GM12865 (cell line): ENCODE results near the gene GSTM3.
"Not testable (repeated sequence)": the region's sequence is repeated elsewhere in the genome, so short reads cannot be mapped to it uniquely, and the experiment has no call there.

Experiments used
- DNase-seq: peaks from one replicate; pipeline ENCODE4 v3.0.0; 2010; ENCODE audit warnings: low read depth
- H3K4me3 ChIP-seq: 2 replicates; pipeline ENCODE4 v1.5.1; 2011; ENCODE audit warnings: mild to moderate bottlenecking, low read depth, low read length, control low read depth
- TF ChIP-seq, protein P1 (sequence below): IDR thresholded peaks from 2 replicates; pipeline ENCODE4 v1.5.1; 2011; ENCODE audit warnings: low read length, control low read depth, low read depth, inconsistent platforms; ENCODE audit not compliant: insufficient read depth; ENCODE audit errors: missing control alignments

GSTM3 gene

DNA sequence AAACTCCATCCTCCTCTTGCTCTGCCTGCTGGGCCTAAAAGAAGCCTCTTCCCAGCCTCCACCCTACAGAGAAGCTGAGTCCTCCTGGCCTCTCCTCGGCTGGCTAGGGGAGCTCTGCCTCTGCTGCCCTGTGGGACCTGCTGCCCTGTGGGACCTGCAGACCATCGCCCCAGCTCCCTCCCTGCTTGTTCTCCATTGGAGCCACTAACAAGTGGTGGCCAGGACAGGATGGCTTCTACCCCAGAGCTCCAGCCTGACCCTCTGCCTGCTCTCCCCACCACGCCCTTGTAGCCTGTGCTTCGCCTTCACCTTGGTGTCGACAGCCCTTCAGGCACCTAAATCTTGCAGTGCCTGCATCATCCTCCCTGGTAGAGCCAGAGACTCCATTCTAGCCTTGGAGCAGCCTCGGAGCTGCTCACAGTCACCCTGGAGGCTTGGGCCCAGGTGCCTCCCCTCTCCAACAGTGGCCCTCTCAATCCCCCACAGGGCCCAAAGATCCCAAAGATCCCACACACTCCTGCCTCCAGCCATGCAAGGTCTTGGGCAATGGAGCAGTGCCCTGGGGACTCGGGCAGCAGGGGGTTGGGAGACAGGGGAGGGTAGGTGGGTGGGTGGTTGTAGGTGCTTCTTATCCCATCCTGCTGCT is 19.9 kb upstream of the GSTM3 start:
- TF ChIP-seq, protein P1, sequence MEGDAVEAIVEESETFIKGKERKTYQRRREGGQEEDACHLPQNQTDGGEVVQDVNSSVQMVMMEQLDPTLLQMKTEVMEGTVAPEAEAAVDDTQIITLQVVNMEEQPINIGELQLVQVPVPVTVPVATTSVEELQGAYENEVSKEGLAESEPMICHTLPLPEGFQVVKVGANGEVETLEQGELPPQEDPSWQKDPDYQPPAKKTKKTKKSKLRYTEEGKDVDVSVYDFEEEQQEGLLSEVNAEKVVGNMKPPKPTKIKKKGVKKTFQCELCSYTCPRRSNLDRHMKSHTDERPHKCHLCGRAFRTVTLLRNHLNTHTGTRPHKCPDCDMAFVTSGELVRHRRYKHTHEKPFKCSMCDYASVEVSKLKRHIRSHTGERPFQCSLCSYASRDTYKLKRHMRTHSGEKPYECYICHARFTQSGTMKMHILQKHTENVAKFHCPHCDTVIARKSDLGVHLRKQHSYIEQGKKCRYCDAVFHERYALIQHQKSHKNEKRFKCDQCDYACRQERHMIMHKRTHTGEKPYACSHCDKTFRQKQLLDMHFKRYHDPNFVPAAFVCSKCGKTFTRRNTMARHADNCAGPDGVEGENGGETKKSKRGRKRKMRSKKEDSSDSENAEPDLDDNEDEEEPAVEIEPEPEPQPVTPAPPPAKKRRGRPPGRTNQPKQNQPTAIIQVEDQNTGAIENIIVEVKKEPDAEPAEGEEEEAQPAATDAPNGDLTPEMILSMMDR = no peak
- no peak overlapping the region for H3K4me3 ChIP-seq
- no peak for DNase-seq

DNA sequence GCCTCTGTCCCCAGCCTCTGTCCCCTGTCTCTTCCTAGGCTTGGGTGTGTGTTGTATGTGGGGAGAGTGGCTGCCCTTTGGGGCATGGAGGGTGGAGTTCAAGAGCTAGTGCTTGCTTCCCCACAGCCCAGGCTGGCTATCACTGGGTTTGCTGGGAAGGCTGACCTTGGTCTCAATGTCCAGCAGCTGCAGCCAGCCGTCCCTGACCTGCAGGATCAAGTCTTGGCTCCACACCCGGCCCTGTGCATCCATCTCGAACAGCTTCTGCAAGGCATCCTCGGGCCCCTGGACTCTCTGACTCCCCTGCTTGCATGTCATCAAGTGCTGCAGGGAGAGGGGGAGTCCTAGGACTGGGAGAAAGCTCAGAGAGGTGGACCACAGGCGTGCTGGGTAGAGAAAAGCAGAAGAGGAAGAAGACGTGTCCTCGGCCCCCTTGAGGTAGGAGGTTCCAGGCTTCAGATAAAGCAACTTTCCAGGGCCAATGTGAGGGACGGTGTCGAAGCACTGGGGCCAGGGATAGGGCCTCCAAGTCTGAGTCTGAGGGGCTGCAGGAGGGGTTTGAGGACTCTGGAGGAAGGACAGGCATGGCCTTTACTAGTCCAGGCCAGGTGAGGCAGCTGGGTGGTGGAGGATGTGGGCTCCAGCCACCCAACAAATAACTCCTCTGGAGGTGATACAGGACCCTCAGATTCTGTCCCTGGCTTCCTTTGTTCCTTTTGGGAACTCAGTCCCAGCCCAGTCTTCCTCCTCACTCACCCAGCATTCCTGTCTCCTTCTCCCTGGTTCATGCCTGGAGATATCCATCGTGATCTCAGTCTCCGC is 18.9 kb upstream of the GSTM3 start:
- TF ChIP-seq, protein P1 = no peak

DNA sequence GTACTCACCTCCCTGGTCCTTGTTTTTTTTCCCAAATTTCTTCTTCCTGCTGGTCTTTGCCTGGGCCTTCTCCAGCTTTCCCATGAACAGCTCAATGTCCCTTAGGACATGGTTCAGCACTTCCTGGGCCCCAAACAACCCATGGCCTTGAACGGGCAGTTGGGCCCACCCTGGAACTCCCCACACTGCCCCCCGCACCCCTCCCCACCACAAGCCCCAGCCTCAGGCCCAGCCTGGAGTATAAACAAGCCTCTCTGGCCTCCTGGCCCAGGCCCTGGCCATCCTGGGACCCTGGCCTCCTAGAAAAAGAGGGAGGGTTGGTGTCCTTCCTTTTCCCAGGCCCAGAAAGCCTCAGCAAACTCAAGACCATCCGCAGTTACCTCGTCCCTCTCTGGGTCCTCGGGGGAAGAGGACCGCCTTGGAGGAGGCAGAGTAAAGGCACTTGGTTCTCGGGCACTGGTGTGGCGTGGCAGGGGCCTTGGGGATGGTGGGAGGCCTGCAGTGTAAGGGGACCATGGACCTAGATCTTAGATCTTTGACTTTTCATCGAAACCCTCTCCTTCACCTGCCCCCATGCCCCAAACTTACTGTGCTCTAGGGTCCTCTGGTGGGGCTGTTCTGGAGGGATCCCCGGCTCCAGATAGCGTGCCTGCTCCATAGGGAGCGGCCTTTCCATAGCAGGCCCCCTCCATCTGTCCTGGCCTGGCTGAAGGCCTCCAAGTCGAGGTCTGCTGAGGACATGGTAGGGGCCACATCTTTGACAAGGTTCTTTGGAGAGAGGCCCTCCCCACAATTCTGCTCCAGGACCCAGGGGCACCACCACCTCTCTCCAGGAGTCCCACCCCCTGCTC is 17.3 kb upstream of the GSTM3 start:
- TF ChIP-seq, protein P1 = no peak
- H3K4me3 ChIP-seq = no peak overlapping the region
- no peak for DNase-seq

More for the DNA sequence above, 18.9 kb upstream of the GSTM3 start:
- no peak overlapping the region for H3K4me3 ChIP-seq
- no peak for DNase-seq

DNA sequence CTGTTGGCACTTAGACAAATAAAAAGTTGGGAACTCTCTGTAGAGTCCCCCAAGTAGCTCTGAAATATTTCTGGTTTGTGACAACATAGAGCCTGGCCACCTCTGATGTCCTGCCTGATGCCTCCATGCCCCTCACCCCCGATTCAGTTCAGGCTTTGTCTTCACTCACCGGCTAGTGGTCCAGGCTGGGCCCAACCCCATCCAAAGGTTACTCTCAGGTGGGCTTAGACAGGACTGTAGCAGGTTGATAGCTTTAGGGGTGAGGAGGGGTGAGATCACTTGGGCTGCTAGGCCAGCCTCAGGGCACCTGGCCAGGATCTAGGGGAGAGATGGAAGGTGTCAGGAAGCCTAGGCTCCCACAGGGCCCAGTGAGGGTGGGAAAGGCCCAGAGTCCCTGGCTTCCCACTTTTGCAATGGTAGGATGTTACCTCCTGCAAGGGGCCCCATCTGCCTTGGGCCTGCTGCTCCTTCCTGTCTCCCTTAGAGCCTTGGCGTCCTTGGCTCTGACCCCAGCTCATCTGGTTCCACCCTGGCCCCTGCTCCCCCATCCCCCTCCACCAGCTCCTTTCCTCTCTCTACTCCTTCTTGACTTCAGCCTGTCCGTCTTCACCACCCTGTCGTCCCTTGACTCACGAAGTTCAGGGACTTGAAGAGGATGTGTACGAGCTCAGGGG is 16.1 kb upstream of the GSTM3 start:
- no peak overlapping the region for H3K4me3 ChIP-seq
- TF ChIP-seq, protein P1 = no peak
- no peak for DNase-seq

DNA sequence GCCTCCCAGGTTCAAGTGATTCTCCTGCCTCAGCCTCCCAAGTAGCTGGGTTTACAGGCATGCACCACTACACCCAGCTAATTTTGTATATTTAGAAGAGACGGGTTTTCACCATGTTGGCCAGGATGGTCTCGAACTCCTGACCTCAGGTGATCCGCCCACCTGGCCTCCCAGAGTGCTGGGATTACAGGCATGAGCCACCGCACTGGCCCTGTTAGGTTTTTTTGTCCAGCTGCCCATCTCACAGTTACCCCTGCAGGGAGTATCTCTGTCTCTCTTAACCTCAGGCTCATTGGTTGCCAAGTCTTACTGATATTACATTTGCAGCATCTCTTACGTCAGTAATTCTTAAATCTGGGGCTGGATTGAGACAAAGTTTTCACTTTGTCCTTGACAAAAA is 15.5 kb upstream of the GSTM3 start:
- not testable (repeated sequence) for H3K4me3 ChIP-seq, DNase-seq

DNA sequence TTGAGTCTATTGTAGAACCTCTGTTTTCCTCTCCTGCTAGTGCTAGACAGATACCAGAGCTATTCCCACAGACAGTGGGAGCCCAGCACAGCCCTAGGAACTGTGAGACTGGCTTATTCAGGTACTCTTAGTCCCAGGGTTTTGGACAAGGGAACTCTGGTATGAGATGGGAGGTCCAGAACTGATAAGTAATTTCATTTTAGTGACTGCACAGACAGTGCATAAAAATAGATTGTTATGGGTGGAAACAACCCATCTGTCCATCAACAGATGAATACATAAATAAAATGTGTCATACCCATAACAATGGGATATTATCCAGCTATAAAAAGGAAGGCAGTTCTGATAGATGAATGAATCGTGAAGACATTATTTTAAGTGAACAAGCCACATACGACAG is 13.9 kb upstream of the GSTM3 start:
- no peak overlapping the region for H3K4me3 ChIP-seq
- TF ChIP-seq, protein P1 = no peak
- DNase-seq = no peak
